Smooth muscle cell (in vitro differentiated cells): Measurements from ENCODE around the gene PRIM1. TPM values are rescaled to one million over a fixed set of nuclear protein-coding genes. Genes with fewer than 3 reads are reported as not detected.

Experiments
- DNase-seq: peaks from one replicate; lab custom pipeline; 2025; ENCODE audit not compliant: unreplicated experiment; lab: John Stamatoyannopoulos, UW
- H2AFZ ChIP-seq: fragments of 200-600 bp; sonication (generic); 2 replicates; pipeline ENCODE4 v1.6.0; 2016; ENCODE audit warnings: antibody characterized with exemption, low read depth, mild to moderate bottlenecking
- H3F3A ChIP-seq: fragments of 200-600 bp; sonication (generic); 2 replicates; pipeline ENCODE4 v1.6.0; 2017; ENCODE audit warnings: antibody characterized with exemption, low read depth
- H3K27ac ChIP-seq: fragments of 200-600 bp; sonication (generic); 2 replicates; pipeline ENCODE4 v1.5.1; 2016; ENCODE audit warnings: low read depth, mild to moderate bottlenecking
- H3K27me3 ChIP-seq: fragments of 200-600 bp; sonication (generic); 2 replicates; pipeline ENCODE4 v1.6.1; 2016; ENCODE audit warnings: low read depth, mild to moderate bottlenecking
- H3K36me3 ChIP-seq: fragments of 200-600 bp; sonication (generic); 2 replicates; pipeline ENCODE4 v1.5.1; 2016; ENCODE audit warnings: low read depth
- H3K4me1 ChIP-seq: fragments of 200-600 bp; sonication (generic); 2 replicates; pipeline ENCODE4 v1.5.1; 2016; ENCODE audit warnings: low read depth
- H3K4me2 ChIP-seq: fragments of 200-600 bp; sonication (generic); 2 replicates; pipeline ENCODE4 v1.6.0; 2016; ENCODE audit warnings: mild to moderate bottlenecking
- H3K4me3 ChIP-seq: fragments of 200-600 bp; sonication (generic); 2 replicates; pipeline ENCODE4 v1.5.1; 2016; ENCODE audit warnings: mild to moderate bottlenecking
- H3K79me2 ChIP-seq: fragments of 200-600 bp; sonication (generic); 2 replicates; pipeline ENCODE4 v1.6.0; 2016; ENCODE audit warnings: low read depth, mild to moderate bottlenecking
- H3K9ac ChIP-seq: fragments of 200-600 bp; sonication (generic); 2 replicates; pipeline ENCODE4 v1.6.0; 2016; ENCODE audit warnings: low read depth
- H3K9me3 ChIP-seq: fragments of 200-600 bp; sonication (generic); replicated peaks from 2 replicates; pipeline ENCODE4 v1.5.1; 2016; ENCODE audit warnings: low read depth
- H4K20me1 ChIP-seq: fragments of 200-600 bp; sonication (generic); 2 replicates; pipeline ENCODE4 v1.6.0; 2016; ENCODE audit warnings: low read depth
- CTCF ChIP-seq: fragments of 200-600 bp; sonication (generic); IDR thresholded peaks from 2 replicates; pipeline ENCODE4 v1.5.1; 2017; ENCODE audit warnings: borderline replicate concordance, mild to moderate bottlenecking, antibody characterized with exemption; ENCODE audit not compliant: insufficient read depth, poor library complexity, severe bottlenecking
- WGBS: methylation state at CpG from one replicate; pipeline ENCODE4 v1.1.7; 2016; ENCODE audit warnings: low lambda C conversion rate; 5-methylcytosine and 5-hydroxymethylcytosine counted together
- polyA plus RNA-seq: library from polyadenylated mRNA; unstranded; fragments of >200 nt; fragmentation: Nextera tagmentation; extraction: Ambion mirVana; gene quantifications from 2 replicates; pipeline ENCODE4 v1.2.1, GENCODE V29; 2016
- total RNA-seq: library from RNA; depleted of rRNA; stranded (reverse); fragments of >200 nt; gene quantifications from 2 replicates; pipeline ENCODE4 v1.2.3, GENCODE V29; 2014

PRIM1 gene
- total and polyA plus RNA-seq, 2 experiments from 2014 or later = 7.0 to 12.7 TPM

DNA sequence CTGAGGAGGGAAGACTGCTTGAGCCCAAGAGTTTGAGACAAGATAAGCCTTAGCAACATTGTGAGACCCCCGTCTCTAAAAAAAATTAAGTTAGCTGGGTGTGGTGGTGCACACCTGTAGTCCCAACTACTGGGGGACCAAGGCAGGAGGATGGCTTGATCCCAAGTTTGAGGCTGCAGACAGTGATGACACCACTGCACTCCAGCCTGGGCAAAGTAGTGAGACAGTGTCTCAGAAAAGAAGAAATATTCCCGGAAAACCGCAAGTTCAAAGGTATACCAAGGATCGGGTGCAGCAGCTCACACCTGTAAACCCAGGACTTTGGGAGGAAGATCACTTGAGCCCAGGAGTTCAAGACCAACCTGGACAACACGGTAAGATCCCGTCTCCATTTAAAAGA lies 69.8 kb downstream of the PRIM1 start:
- Histone ChIP-seq H3F3A (peaks cover 3% of the 10 kb centered on the region), H3K4me3 (no peak overlapping the region), H3K4me2 (no peak overlapping the region), H2AFZ (no peak overlapping the region), H3K27ac (no peak overlapping the region), H3K79me2 (peaks cover 100% of the 10 kb centered on the region), H3K27me3 (no peaks in the 10 kb centered on the region), H3K36me3 (no peaks in the 10 kb centered on the region), H4K20me1 (peaks cover 99% of the 10 kb centered on the region), H3K9me3 (no peaks in the 10 kb centered on the region), H3K9ac (no peak overlapping the region), H3K4me1 (peaks cover 16% of the 10 kb centered on the region)
- DNase-seq = no peak
- TF ChIP-seq CTCF = no peak
- 98% methylated on average over 6 of the region's 6 CpGs for WGBS

Other genes with a start within 250 kb of the PRIM1 start
- 20.6 and 24.7 TPM in 2 replicates for gene RBMS2, start 230.5 kb downstream of the PRIM1 start, total RNA-seq
- gene RBMS2, start 230.5 kb downstream of the PRIM1 start, polyA plus RNA-seq = 14.5 and 16.8 TPM in 2 replicates
- gene BAZ2A, start 122.0 kb downstream of the PRIM1 start, total RNA-seq = 33.4 and 34.1 TPM in 2 replicates
- 26.2 and 38.3 TPM in 2 replicates for gene BAZ2A, start 122.0 kb downstream of the PRIM1 start, polyA plus RNA-seq
- 489 and 498 TPM in 2 replicates for gene ATP5F1B, start 106.3 kb downstream of the PRIM1 start, total RNA-seq
- 953 and 954 TPM in 2 replicates for gene ATP5F1B, start 106.3 kb downstream of the PRIM1 start, polyA plus RNA-seq
- gene PTGES3, start 64.0 kb downstream of the PRIM1 start, total RNA-seq = 128 TPM in 2 replicates
- gene PTGES3, start 64.0 kb downstream of the PRIM1 start, polyA plus RNA-seq = 160 and 165 TPM in 2 replicates
- 906 and 1,062 TPM in 2 replicates for gene NACA, start 27.0 kb downstream of the PRIM1 start, total RNA-seq
- gene NACA, start 27.0 kb downstream of the PRIM1 start, polyA plus RNA-seq = 625 and 713 TPM in 2 replicates
- 8.9 and 14.8 TPM in 2 replicates for gene HSD17B6, start 11.0 kb upstream of the PRIM1 start, total RNA-seq
- 12.9 and 14.1 TPM in 2 replicates for gene HSD17B6, start 11.0 kb upstream of the PRIM1 start, polyA plus RNA-seq
- gene SDR9C7, start 182.1 kb upstream of the PRIM1 start, total RNA-seq = 1.1 and 4.4 TPM in 2 replicates
- gene SDR9C7, start 182.1 kb upstream of the PRIM1 start, polyA plus RNA-seq = 0.83 and 0.97 TPM in 2 replicates
- 0.94 and 2.0 TPM in 2 replicates for gene RDH16, start 205.3 kb upstream of the PRIM1 start, total RNA-seq
- gene RDH16, start 205.3 kb upstream of the PRIM1 start, polyA plus RNA-seq = 0.55 and 3.4 TPM in 2 replicates